HG02610 (cell line): Measurements from ENCODE around the gene CD80.
"Not testable (repeated sequence)": the region's sequence is repeated elsewhere in the genome, so short reads cannot be mapped to it uniquely, and the experiment has no call there.

Source experiments
- ATAC-seq: cut with Tn5 transposase; IDR thresholded peaks from one replicate; pipeline ENCODE4 v1.9.1; 2021; ENCODE audit warnings: mild to moderate bottlenecking, moderate library complexity; ENCODE audit not compliant: unreplicated experiment

CD80 gene, protein sequence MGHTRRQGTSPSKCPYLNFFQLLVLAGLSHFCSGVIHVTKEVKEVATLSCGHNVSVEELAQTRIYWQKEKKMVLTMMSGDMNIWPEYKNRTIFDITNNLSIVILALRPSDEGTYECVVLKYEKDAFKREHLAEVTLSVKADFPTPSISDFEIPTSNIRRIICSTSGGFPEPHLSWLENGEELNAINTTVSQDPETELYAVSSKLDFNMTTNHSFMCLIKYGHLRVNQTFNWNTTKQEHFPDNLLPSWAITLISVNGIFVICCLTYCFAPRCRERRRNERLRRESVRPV

DNA sequence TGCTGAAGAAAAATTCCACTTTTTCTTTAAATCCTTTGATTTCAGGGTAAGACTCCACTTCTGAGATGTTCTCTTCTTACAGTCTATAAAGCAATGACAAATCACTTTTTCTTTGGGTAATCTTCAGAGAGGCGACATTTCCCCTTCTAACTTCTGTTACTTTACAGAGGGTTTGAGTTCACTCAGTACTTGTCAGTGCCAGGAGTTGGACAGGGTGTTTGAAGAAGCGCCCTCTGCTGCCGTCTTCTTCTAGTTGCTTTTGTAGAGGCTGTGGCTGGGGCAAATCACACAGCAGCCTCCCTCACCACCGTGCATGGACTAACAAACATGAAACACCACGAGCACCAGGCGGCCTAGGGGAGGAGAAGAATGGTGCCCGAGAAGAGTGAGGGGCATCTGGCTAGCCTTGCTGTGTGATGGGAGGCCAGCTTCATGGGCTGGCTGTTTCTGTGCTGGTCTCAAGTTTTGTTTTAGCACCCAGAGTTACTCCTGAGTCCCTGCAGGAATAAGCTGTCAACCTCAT lies at the start of gene CD80:
CD80 (minus strand) TSS at position 174 of the 523 bp plus-strand sequence. CDS start 1,886 bp downstream, outside the sequence.
- ATAC-seq = peak; percentile 47

GRCh38 chr3:119608405-119609000 lies 49.1 kb upstream of the CD80 start:
- no peak for ATAC-seq

DNA sequence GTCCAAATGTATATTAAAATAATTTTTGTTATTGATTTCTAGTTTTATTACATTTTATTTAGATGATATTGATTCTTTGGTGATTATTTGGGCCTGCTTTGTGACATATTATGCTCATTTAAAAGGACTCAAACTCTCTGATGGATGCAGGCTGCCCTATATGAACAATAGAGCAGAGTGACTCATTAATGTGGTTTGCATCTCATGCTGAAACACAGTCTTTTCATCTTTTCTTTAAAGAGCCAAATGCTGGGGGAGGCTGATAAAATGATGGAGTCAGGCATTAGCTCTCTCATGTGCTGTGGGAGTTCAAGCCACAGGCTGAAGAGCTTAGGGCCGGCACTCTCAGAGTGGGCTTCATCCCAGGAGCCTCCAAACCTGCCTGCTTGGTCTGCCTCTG lies 45.5 kb upstream of the CD80 start:
- no peak for ATAC-seq

DNA sequence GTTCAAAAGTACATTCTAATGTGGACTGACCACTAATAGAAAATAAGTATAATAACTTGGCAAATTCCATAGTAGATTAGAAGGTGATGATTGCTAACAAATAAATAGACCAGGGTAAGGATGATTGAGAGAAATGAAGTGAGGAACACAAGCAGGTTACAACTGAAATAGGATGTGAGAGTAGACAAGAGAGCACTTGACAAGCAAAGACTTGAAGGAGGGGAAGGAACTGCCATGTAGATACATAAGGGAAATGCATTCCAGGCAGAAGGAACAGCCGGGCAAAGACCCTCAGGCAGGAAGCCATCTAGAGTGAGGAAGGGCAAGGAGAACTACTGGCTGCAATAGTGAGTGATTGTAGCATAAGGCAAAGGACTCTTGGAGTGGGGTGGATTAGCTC lies 43.3 kb upstream of the CD80 start:
- ATAC-seq = no peak

- ATAC-seq = no peak
Observed at GRCh38 chr3:119601154-119601553, 41.7 kb upstream of the CD80 start.

GRCh38 chr3:119600732-119601131 lies 41.3 kb upstream of the CD80 start:
- peak; percentile 36 for ATAC-seq

DNA sequence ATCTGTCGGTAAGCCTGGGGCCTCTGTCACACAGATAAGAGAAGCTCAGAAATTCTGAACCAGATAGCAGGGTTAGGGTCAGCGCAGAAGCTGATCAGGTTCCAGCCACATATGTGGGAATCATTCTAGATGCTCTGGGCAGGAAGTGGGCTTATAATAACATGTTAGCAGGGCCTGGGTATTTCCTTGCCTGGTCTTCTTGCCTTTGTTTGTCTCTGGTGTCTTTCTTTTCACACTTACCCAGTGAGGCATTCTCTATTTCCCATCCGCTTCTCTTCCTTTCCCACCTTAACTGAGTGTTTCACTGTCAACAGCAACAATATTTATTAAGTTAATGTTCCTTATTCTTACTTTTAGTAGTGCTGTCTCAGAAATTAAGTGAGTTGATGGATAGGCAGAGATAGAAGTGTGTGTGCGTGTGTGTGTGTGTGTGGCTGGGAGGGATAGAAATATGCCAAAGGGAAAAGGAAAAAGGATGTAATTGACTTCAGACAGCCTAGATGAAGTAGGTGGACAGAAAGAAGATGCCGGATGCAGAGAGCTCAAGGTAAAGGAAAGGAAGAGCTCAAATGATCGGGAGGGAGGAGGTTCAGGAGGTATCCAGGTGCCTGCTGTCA lies 40.3 kb upstream of the CD80 start:
- ATAC-seq = peak; percentile 16

- ATAC-seq = peak; percentile 71
Observed at GRCh38 chr3:119598410-119599098, 39.1 kb upstream of the CD80 start.

DNA sequence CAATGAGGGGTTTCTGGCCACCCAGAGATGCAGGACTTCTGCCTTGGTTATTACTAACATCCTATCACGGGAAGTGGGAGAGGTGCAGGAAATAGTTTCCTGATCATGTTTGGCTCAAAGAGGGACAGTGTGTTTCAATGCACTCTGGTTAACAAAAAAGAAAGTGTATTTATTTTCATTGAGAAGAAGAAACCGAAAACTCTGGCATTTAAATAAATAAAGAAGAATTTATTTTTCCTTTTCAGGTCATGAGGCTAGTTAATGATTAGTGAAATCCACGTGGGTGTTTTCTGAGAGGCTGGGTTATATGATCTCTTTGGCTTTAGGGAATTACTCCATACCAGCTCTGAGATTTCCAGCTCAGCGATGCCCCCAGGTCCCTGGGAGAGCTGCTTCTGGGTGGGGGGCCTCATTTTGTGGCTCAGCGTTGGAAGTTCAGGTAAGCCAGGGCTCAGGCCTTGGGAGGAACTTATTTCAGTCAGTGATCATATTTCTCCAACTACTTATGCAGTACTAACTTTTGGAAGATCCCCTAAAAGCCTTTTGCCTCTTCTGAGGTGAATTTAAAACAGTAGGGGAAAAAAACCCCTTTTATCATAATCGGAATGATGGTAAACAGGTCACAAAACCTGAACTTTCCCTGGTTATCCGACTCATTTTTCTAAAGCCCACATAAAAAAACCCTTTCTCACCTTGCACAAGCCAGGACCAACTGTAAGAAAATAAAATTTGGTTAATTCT lies 38.3 kb upstream of the CD80 start, which contains the start of gene PLA1A:
PLA1A (plus strand) TSS at position 338 of the 741 bp plus-strand sequence; CDS start at position 367, 29 bp downstream.
- peak; percentile 26 for ATAC-seq

DNA sequence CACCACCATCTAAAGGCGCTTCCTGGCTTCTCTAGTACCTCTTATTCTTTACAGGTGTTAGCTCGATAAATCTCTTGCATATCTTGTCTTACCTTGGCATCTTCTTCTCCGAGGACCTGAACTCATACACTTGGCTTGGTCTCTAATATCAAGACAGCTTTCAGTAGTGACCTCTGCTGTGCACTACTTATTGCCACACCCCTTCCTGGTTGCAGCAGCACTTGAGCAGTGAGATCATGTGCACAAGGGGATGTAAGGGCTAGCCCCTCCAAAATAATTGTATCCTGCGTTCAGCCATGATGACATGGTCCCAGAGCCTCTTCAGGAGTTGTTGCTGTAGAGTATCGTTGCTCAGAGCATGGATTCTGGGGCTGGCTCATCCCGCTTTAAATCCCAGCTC lies 37.0 kb upstream of the CD80 start:
- no peak for ATAC-seq

DNA sequence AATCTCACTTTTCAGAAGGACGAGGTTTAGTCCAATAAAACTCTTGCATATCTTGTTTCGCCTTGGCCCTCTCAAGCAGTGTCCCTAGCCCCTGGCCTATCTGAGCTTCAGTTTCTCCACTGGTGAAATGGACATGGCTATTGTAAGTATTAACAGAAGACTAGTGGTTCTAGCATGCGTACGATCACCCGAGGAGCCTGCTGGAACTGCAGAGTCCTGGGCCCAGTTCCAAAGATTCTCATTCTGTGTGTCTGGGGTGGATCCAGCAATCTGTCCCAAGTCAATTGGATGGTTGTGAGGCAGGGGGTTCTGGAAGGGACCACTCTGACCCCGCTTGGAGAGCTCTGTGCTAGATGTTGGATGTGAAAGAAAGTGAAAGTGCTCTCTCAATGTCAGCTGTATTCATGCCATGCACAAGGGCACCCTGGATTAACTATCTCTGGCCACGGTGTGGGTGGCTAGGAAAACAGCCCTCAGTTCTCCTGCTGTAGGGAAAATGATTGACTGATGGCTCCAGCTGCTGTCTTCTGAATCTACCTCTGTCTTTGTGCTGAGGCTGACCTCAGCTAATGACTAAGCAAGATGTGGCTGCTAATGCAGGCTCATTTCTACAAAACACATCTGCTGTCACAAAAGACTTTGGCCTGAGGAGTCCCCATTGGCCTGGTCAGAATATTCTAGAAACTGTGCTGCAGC lies 36.4 kb upstream of the CD80 start:
- no peak for ATAC-seq

- ATAC-seq = not testable (repeated sequence)
Observed at GRCh38 chr3:119594929-119595328, 35.5 kb upstream of the CD80 start.

DNA sequence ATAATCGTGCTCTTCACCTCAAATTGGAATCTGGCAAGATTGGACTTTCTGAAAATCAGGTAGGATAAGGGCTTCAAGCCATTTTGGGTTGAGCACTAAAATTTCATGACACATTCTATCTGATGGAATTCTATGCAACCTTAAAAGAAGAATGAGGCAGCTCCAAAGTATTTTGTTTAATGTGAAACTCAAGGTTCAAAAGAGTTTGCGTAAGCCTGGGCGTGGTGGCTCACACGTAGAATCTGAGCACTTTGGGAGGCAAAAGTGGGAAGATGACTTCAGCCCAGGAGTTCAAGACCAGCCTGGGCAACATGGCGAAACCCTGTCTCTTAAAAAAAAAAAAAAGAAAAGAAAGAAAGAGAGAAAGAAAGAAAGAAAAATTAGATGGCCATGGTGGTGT lies 34.7 kb upstream of the CD80 start:
- ATAC-seq = no peak

DNA sequence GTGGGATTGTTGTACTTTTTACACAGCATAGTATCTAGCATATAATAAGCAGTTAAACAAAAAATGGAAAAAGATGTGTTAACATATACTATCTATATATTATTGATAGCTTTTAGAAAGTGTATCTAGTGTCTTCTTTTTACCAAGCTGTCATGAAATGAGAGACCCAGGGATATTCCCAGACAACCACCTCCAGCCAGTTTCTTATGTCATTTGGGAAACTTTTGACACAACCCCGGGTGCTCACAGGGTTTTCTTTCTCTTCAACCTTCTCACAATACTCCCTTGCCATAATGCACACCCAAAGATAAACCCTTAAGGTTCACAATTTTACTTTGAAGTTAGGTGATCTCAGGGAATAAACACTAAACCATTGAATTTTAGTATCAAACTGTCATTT lies 33.4 kb upstream of the CD80 start:
- peak; percentile 28 for ATAC-seq

GRCh38 chr3:119590706-119591105 lies 31.3 kb upstream of the CD80 start:
- no peak for ATAC-seq

DNA sequence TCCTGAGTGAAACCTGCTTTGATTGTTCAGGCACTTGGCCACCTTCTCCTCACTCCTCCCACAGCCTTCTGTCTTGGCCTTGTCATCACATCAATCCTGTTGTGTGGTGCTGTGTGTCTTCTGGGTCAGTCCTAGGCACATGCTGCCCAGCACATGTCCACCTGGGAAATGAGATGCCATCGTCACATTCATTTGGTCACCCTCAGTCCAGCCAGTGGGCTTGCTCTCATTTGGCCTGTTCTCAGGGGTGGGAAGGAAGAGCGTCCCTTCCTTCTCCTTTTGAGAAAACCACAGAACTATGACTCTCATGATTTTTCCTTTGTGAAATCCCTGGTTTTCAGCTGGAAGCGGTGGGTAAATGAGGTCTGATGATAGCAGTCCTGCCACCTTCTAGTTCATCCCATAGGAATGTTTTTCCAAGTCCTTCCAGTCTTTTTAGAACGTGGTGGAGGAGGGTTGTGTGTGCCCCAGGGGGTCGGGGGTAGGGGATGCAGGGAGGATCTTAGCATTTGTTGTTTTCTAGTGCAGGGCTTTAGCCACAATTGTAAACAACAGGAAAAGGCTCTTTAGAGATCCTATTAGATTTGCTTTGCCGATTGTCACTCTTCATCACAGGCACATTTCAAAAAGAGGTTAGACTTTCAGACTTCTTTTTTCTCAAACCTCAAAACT lies 29.8 kb upstream of the CD80 start:
- no peak for ATAC-seq

GRCh38 chr3:119588112-119588511 lies 28.7 kb upstream of the CD80 start:
- peak; percentile 44 for ATAC-seq

DNA sequence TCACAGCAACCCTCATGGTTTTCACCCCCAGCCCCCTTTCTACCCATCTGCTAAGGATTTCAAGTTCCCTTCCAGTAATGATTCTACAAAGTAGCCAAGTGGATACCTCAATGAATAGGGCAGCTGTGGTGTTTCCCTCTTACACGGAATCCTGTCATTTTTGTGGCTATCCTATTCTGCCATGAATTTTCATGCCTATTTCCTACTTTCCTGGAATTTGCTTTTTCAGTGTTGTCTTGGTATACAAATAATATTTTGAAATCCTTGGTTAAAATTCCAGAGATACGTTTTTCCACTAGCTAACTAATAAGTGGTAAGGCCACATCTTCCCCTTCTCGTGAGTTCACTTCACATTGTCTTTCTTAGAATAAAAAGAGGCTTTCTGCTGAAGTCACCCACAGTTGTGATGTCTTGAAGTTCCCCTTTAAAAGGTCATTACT lies 27.3 kb upstream of the CD80 start:
- ATAC-seq = no peak

- no peak for ATAC-seq
Observed at GRCh38 chr3:119585856-119586570, 26.6 kb upstream of the CD80 start.
